GM12865 (cell line): ENCODE measurements around the gene PDE3B.
"Not testable (repeated sequence)": the region's sequence is repeated elsewhere in the genome, so short reads cannot be mapped to it uniquely, and the experiment has no call there.

Experiments
- DNase-seq: peaks from one replicate; pipeline ENCODE4 v3.0.0; 2010; ENCODE audit warnings: low read depth
- H3K4me3 ChIP-seq: 2 replicates; pipeline ENCODE4 v1.5.1; 2011; ENCODE audit warnings: mild to moderate bottlenecking, low read depth, low read length, control low read depth
- CTCF ChIP-seq: IDR thresholded peaks from 2 replicates; pipeline ENCODE4 v1.5.1; 2011; ENCODE audit warnings: low read length, control low read depth, low read depth, inconsistent platforms; ENCODE audit not compliant: insufficient read depth; ENCODE audit errors: missing control alignments

PDE3B gene

GRCh38 chr11:14643697-14644225 is at the start of gene PDE3B:
PDE3B (plus strand) TSS chr11:14643804; CDS start chr11:14644076, 272 bp downstream.
- peak; percentile 90 for DNase-seq
- H3K4me3 ChIP-seq = peak within 1 kb of the TSS; percentile 92
- TF ChIP-seq CTCF = no peak

GRCh38 chr11:14595261-14595660 is 48.3 kb upstream of the PDE3B start:
- DNase-seq, H3K4me3 ChIP-seq: not testable (repeated sequence)

GRCh38 chr11:14607713-14608112 is 35.9 kb upstream of the PDE3B start:
- no peak for DNase-seq
- H3K4me3 ChIP-seq = no peak overlapping the region
- no peak for TF ChIP-seq CTCF

- TF ChIP-seq CTCF = no peak
- no peak for DNase-seq
- H3K4me3 ChIP-seq = no peak overlapping the region
Measured at GRCh38 chr11:14609902-14610301, 33.7 kb upstream of the PDE3B start.

GRCh38 chr11:14611939-14612338 is 31.7 kb upstream of the PDE3B start:
- DNase-seq = peak; percentile 32
- TF ChIP-seq CTCF = no peak
- no peak overlapping the region for H3K4me3 ChIP-seq

GRCh38 chr11:14612694-14613093 is 30.9 kb upstream of the PDE3B start:
- no peak for DNase-seq
- TF ChIP-seq CTCF = no peak
- H3K4me3 ChIP-seq = no peak overlapping the region

GRCh38 chr11:14614091-14614622 is 29.4 kb upstream of the PDE3B start:
- no peak for DNase-seq
- no peak for TF ChIP-seq CTCF
- H3K4me3 ChIP-seq = no peak overlapping the region
